Measurements from ENCODE around the gene PKD2L2.

DNA sequence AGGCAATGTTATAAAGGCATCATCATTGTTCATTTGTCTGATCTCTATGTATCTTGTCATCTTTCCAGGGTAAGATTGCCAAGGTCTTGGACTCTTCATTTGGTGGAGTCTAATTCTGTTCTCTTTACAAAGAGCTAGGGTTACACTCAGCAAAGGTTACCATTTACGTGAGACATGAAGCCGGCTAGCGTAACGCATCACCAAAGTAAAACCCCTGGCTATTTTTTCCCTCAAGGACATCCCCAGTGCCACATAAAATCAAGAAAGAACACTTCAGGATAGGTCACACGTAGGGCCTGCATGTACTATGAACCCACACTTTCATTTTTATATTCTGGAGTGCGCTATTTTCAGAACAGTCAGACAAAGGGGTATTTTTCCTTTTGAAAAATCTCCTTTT, 41.6 kb upstream of the PKD2L2 start:
- TF ChIP-seq, protein P1, sequence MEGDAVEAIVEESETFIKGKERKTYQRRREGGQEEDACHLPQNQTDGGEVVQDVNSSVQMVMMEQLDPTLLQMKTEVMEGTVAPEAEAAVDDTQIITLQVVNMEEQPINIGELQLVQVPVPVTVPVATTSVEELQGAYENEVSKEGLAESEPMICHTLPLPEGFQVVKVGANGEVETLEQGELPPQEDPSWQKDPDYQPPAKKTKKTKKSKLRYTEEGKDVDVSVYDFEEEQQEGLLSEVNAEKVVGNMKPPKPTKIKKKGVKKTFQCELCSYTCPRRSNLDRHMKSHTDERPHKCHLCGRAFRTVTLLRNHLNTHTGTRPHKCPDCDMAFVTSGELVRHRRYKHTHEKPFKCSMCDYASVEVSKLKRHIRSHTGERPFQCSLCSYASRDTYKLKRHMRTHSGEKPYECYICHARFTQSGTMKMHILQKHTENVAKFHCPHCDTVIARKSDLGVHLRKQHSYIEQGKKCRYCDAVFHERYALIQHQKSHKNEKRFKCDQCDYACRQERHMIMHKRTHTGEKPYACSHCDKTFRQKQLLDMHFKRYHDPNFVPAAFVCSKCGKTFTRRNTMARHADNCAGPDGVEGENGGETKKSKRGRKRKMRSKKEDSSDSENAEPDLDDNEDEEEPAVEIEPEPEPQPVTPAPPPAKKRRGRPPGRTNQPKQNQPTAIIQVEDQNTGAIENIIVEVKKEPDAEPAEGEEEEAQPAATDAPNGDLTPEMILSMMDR (IDR thresholded peaks at IDR 0.05; ENCODE audit: borderline replicate concordance, extremely low read depth, low read length, poor library complexity, severe bottlenecking): no peak
- no peak for TF ChIP-seq EZH2 (IDR thresholded peaks at IDR 0.05; ENCODE audit: borderline replicate concordance, low read depth, low read length, severe bottlenecking)
